ENCODE results near the gene IMMP2L. TPM values are rescaled to one million over a fixed set of nuclear protein-coding genes. Genes with fewer than 3 reads are reported as not detected.

Gene IMMP2L
- total and polyA plus RNA-seq, 2 of the 8 experiments (the other 6 are each of a cell fraction or from before 2014, with no cell fraction given) = 2.3 to 10.1 TPM

GRCh38 chr7:111261496-111261895 is 300.8 kb downstream of the IMMP2L start:
- Histone ChIP-seq H3K4ac (replicated peaks; ENCODE audit: insufficient read length, low read depth, low read length) (no peak overlapping the region), H3K23ac (ENCODE audit: insufficient read length) (no peak overlapping the region), H2BK15ac (ENCODE audit: low read length) (no peak overlapping the region), H3K9me3 (ENCODE audit: insufficient read depth in 2 of 2, low read depth in 1 of 2, low read length in 1 of 2) (no peaks in the 10 kb centered on the region), H3K27me3 (replicated peaks in 1 of 4; ENCODE audit: control insufficient read depth in 3 of 4, extremely low read depth in 1 of 4, insufficient read depth in 3 of 4, low read length in 3 of 4) (no peaks in the 10 kb centered on the region), H3K18ac (ENCODE audit: extremely low read depth, low read length) (no peak overlapping the region), H3K36me3 (ENCODE audit: control insufficient read depth in 2 of 4, insufficient read depth in 4 of 4, low read length in 3 of 4) (no peaks in the 10 kb centered on the region), H2AFZ (ENCODE audit: low read length) (no peak overlapping the region), H3K27ac (ENCODE audit: low read depth, low read length) (no peak overlapping the region), H4K5ac (ENCODE audit: insufficient read length, low read depth, low read length) (no peak overlapping the region), H2BK20ac (ENCODE audit: low read length) (no peak overlapping the region), H2AK5ac (ENCODE audit: low read depth, low read length) (no peak overlapping the region), H3K9ac (replicated peaks in 1 of 4; ENCODE audit: extremely low read depth in 1 of 4, low read depth in 3 of 4, low read length in 3 of 4) (no peak overlapping the region), H3K14ac (ENCODE audit: insufficient read length) (no peak overlapping the region), H3K79me2 (ENCODE audit: control insufficient read depth in 1 of 2, insufficient read depth in 2 of 2, low read length in 2 of 2) (no peaks in the 10 kb centered on the region), H2BK120ac (replicated peaks; ENCODE audit: low read depth, low read length) (no peak overlapping the region), H4K91ac (replicated peaks; ENCODE audit: insufficient read length, low read length) (no peak overlapping the region), H4K8ac (ENCODE audit: extremely low read depth, insufficient read depth, low read length) (no peak overlapping the region), H3K4me3 (ENCODE audit: extremely low read depth in 1 of 4, insufficient read depth in 2 of 4, low read depth in 3 of 4, low read length in 4 of 4) (no peak overlapping the region), H3K4me2 (ENCODE audit: insufficient read depth in 1 of 2, low read depth in 2 of 2, low read length in 2 of 2) (no peak overlapping the region), H4K20me1 (replicated peaks in 1 of 2; ENCODE audit: control insufficient read depth in 1 of 2, insufficient read depth in 2 of 2, low read length in 2 of 2) (no peaks in the 10 kb centered on the region), H3K23me2 (ENCODE audit: low read depth, low read length) (no peaks in the 10 kb centered on the region), H3K56ac (replicated peaks; ENCODE audit: insufficient read length, low read depth, low read length) (no peak overlapping the region), H2BK5ac (ENCODE audit: low read depth, low read length) (no peak overlapping the region), H2BK12ac (ENCODE audit: low read depth, low read length) (no peak overlapping the region), H3K4me1 (replicated peaks in 1 of 4; ENCODE audit: control insufficient read depth in 3 of 4, insufficient read depth in 4 of 4, low read length in 3 of 4) (peaks cover 0 to 1% (median 0%) of the 10 kb centered on the region in 4 experiments; a peak in 2 of 7 replicates), H3K79me1 (ENCODE audit: low read depth, low read length) (no peaks in the 10 kb centered on the region)
- no peak for FAIRE-seq
- 85% methylated on average over 3 of the region's 3 CpGs; no CpG with 5 or more reads in 1 of the 2 experiments for WGBS, 2 experiments (ENCODE audit: extremely low coverage in 1 of 2, insufficient coverage in 1 of 2, insufficient read length in 1 of 2, insufficient replicate concordance in 2 of 2, low coverage in 1 of 2, low lambda C conversion rate in 2 of 2, missing lambda C conversion rate in 1 of 2)
- ChIA-PET POLR2A (ENCODE audit: partially characterized antibody) (no interaction called here), CTCF (ENCODE audit: partially characterized antibody) (no interaction called here)
- TF ChIP-seq ATF3 (IDR thresholded peaks at IDR 0.05; ENCODE audit: insufficient read depth, low read depth, low read length) = no peak
- TF ChIP-seq CBX8 (IDR thresholded peaks at IDR 0.05; ENCODE audit: borderline replicate concordance, low read depth, low read length) = no peak
- no peak for TF ChIP-seq USF2 (IDR thresholded peaks at IDR 0.05; ENCODE audit: low read length)
- no peak for DNase-seq (ENCODE audit: low read depth in 1 of 2, low spot score in 2 of 2)

Data from H1 (cell line).